Body of pancreas (tissue), 4 donors: ENCODE measurements around the gene MMD.

Experiments used
- CTCF ChIP-seq, 7 experiments: fragments of 450-650 bp in 4 of 7; fragments of 200-600 bp in 3 of 7; sonication (generic) in 3 of 7; IDR thresholded peaks; one replicate each; pipeline ENCODE4 v1.5.1; 2016 to 2019; ENCODE audit warnings: antibody characterized with exemption in 7 of 7
- POLR2A ChIP-seq, 3 donors: fragments of 450-650 bp; IDR thresholded peaks; one replicate each; pipeline ENCODE4 v1.6.1; 2016; ENCODE audit warnings: antibody characterized with exemption in 3 of 3, mild to moderate bottlenecking in 2 of 3

- TF ChIP-seq CTCF (IDR thresholded peaks at IDR 0.05) (no peak), POLR2A (IDR thresholded peaks at IDR 0.05) (no peak)
Measured at GRCh38 chr17:55345132-55345531, 76.5 kb downstream of the MMD start.
